CD1c-positive myeloid dendritic cell (primary cell): ENCODE measurements around the gene FBXO40.

Experiments used
- DNase-seq: peaks from one replicate; pipeline ENCODE4 v3.0.0-alpha.2; 2016; ENCODE audit errors: extremely low spot score

The FBXO40 gene

GRCh38 chr3:121621491-121621890 is 28.3 kb downstream of the FBXO40 start:
- no peak for DNase-seq

GRCh38 chr3:121624147-121624899 is 31.1 kb downstream of the FBXO40 start:
- no peak for DNase-seq

- no peak for DNase-seq
Measured at GRCh38 chr3:121626495-121626894, 33.3 kb downstream of the FBXO40 start.

GRCh38 chr3:121627211-121627610 is 34.0 kb downstream of the FBXO40 start:
- no peak for DNase-seq

- DNase-seq, result no peak
Measured at GRCh38 chr3:121627622-121628021, 34.4 kb downstream of the FBXO40 start.

- DNase-seq, result no peak
Measured at GRCh38 chr3:121629601-121630000, 36.4 kb downstream of the FBXO40 start.

GRCh38 chr3:121630355-121630754 is 37.2 kb downstream of the FBXO40 start:
- DNase-seq, result no peak

GRCh38 chr3:121637922-121638321 is 44.7 kb downstream of the FBXO40 start:
- no peak for DNase-seq

- DNase-seq, result no peak
Measured at GRCh38 chr3:121641127-121641526, 47.9 kb downstream of the FBXO40 start.

- DNase-seq, result no peak
Measured at GRCh38 chr3:121642601-121643314, 49.6 kb downstream of the FBXO40 start.

- no peak for DNase-seq
Measured at GRCh38 chr3:121645054-121645453, 51.9 kb downstream of the FBXO40 start.

- no peak for DNase-seq
Measured at GRCh38 chr3:121648219-121648958, 55.2 kb downstream of the FBXO40 start.

- no peak for DNase-seq
Measured at GRCh38 chr3:121649645-121650044, 56.5 kb downstream of the FBXO40 start.

GRCh38 chr3:121651684-121652083 is 58.5 kb downstream of the FBXO40 start:
- DNase-seq, result no peak

- DNase-seq, result peak; percentile 26
Measured at GRCh38 chr3:121654493-121655385, 61.6 kb downstream of the FBXO40 start.

- DNase-seq, result no peak
Measured at GRCh38 chr3:121658716-121659435, 65.7 kb downstream of the FBXO40 start.

GRCh38 chr3:121659586-121659985 is 66.4 kb downstream of the FBXO40 start:
- DNase-seq, result no peak

- peak; percentile 88 for DNase-seq
Measured at GRCh38 chr3:121660356-121661171, 67.4 kb downstream of the FBXO40 start, which contains the start of gene HCLS1. Gene HCLS1, minus strand, starts transcription at chr3:121660903. Its CDS starts 2,556 bp downstream, at chr3:121658347.

GRCh38 chr3:121661376-121661775 is 68.2 kb downstream of the FBXO40 start:
- no peak for DNase-seq

- no peak for DNase-seq
Measured at GRCh38 chr3:121662742-121663141, 69.6 kb downstream of the FBXO40 start.
